ENCODE results near the gene OSBPL8. TPM values are rescaled to one million over a fixed set of nuclear protein-coding genes. Genes with fewer than 3 reads are reported as not detected.
"Not testable (repeated sequence)": the region's sequence is repeated elsewhere in the genome, so short reads cannot be mapped to it uniquely, and the experiment has no call there.

Gene OSBPL8
- total and polyA plus RNA-seq, 2 experiments from 2014 or later, result 78.0 to 124 TPM

- no peak overlapping the region for H3K4me3 Mint-ChIP-seq
- H3K27ac Mint-ChIP-seq, result no peak overlapping the region
- DNase-seq (ENCODE audit: low spot score), result no peak
- no peaks in the 10 kb centered on the region for H3F3A ChIP-seq (replicated peaks; ENCODE audit: low read depth)
- no peaks in the 10 kb centered on the region for H3K4me1 Mint-ChIP-seq
- H2AFZ ChIP-seq, result no peak overlapping the region
- peaks cover 9% of the 10 kb centered on the region; the same call in 1 of the 2 replicates for H3K4me1 ChIP-seq (ENCODE audit: insufficient read depth)
- no peaks in the 10 kb centered on the region for H3K27me3 Mint-ChIP-seq (ENCODE audit: insufficient read depth, low read depth, poor library complexity)
- H3K4me3 ChIP-seq, result no peak overlapping the region
- H3K27ac ChIP-seq (ENCODE audit: low read depth), result no peak overlapping the region
- no peak for ATAC-seq
- H4K20me1 ChIP-seq (replicated peaks; ENCODE audit: insufficient read depth), result no peaks in the 10 kb centered on the region
- H3K9me3 Mint-ChIP-seq, result 0 out of 3 replicates have a peak, but pooled peaks cover 4% of the 10 kb centered on the region
- no peaks in the 10 kb centered on the region for H3K9me2 ChIP-seq (ENCODE audit: insufficient read depth)
- peaks cover 30% of the 10 kb centered on the region for H3K79me2 ChIP-seq (replicated peaks; ENCODE audit: insufficient read depth)
- H3K4me2 ChIP-seq, result no peak overlapping the region
- TF ChIP-seq CREB1 (CRISPR knock-in tag; IDR thresholded peaks at IDR 0.05; ENCODE audit: low read depth), result no peak
- no peaks in the 10 kb centered on the region for H3K36me3 ChIP-seq (ENCODE audit: insufficient read depth)
- H3K36me3 Mint-ChIP-seq (ENCODE audit: low read depth), result 0 out of 3 replicates have a peak, but pooled peaks cover 4% of the 10 kb centered on the region
- H3K27me3 ChIP-seq (ENCODE audit: insufficient read depth), result no peaks in the 10 kb centered on the region
These were observed 81.5 kb downstream of the OSBPL8 start for GRCh38 chr12:76478045-76478444.

GRCh38 chr12:76472862-76473261, 86.7 kb downstream of the OSBPL8 start:
- not testable (repeated sequence) for H3K27me3 ChIP-seq (ENCODE audit: insufficient read depth); H3K36me3 Mint-ChIP-seq (ENCODE audit: low read depth); H3K27ac ChIP-seq (ENCODE audit: low read depth); H3K27ac Mint-ChIP-seq; H2AFZ ChIP-seq; H3K9me3 Mint-ChIP-seq; H4K20me1 ChIP-seq (replicated peaks; ENCODE audit: insufficient read depth); ATAC-seq; H3K4me1 Mint-ChIP-seq; H3F3A ChIP-seq (replicated peaks; ENCODE audit: low read depth); H3K9me2 ChIP-seq (ENCODE audit: insufficient read depth); H3K27me3 Mint-ChIP-seq (ENCODE audit: insufficient read depth, low read depth, poor library complexity); H3K4me2 ChIP-seq; H3K4me3 ChIP-seq; H3K36me3 ChIP-seq (ENCODE audit: insufficient read depth); H3K4me3 Mint-ChIP-seq
- DNase-seq (ENCODE audit: low spot score), result peak; percentile 21
- TF ChIP-seq CTCF (conservative IDR thresholded peaks at IDR 0.05; ENCODE audit: low read depth in 2 of 2), result peak; percentile 51 to 52
- H3K79me2 ChIP-seq (replicated peaks; ENCODE audit: insufficient read depth), result peaks cover 56% of the 10 kb centered on the region
- peaks cover 21% of the 10 kb centered on the region for H3K4me1 ChIP-seq (ENCODE audit: insufficient read depth)

GRCh38 chr12:76471579-76471978, 88.0 kb downstream of the OSBPL8 start:
- no peak overlapping the region for H3K4me2 ChIP-seq
- no peak overlapping the region for H3K4me3 ChIP-seq
- Mint-ChIP-seq H3K27me3 (ENCODE audit: insufficient read depth, low read depth, poor library complexity) (no peaks in the 10 kb centered on the region), H3K9me3 (0 out of 3 replicates have a peak, but pooled peaks cover 4% of the 10 kb centered on the region), H3K36me3 (ENCODE audit: low read depth) (0 out of 3 replicates have a peak, but pooled peaks cover 4% of the 10 kb centered on the region), H3K27ac (no peak overlapping the region), H3K4me3 (no peak overlapping the region), H3K4me1 (peaks cover 6% of the 10 kb centered on the region)
- H3K4me1 ChIP-seq (ENCODE audit: insufficient read depth), result peaks cover 21% of the 10 kb centered on the region
- peaks cover 51% of the 10 kb centered on the region for H3K79me2 ChIP-seq (replicated peaks; ENCODE audit: insufficient read depth)
- no peaks in the 10 kb centered on the region for H3K36me3 ChIP-seq (ENCODE audit: insufficient read depth)
- H2AFZ ChIP-seq, result no peak overlapping the region
- DNase-seq (ENCODE audit: low spot score), result no peak
- H3K27me3 ChIP-seq (ENCODE audit: insufficient read depth), result no peaks in the 10 kb centered on the region
- H3F3A ChIP-seq (replicated peaks; ENCODE audit: low read depth), result no peaks in the 10 kb centered on the region
- no peak overlapping the region for H3K27ac ChIP-seq (ENCODE audit: low read depth)
- ATAC-seq, result no peak
- H3K9me2 ChIP-seq (ENCODE audit: insufficient read depth), result no peaks in the 10 kb centered on the region; the same call in 1 of the 2 replicates
- H4K20me1 ChIP-seq (replicated peaks; ENCODE audit: insufficient read depth), result peaks cover 6% of the 10 kb centered on the region; the same call in 1 of the 2 replicates
- TF ChIP-seq EZH2phosphoT487 (IDR thresholded peaks at IDR 0.05; ENCODE audit: unreplicated experiment) (no peak), REST (IDR thresholded peaks at IDR 0.05; ENCODE audit: unreplicated experiment) (no peak), ETS1 (IDR thresholded peaks at IDR 0.05) (no peak), ZNF114 (CRISPR knock-in tag; IDR thresholded peaks at IDR 0.05) (no peak), STAT1 (IDR thresholded peaks at IDR 0.05; ENCODE audit: unreplicated experiment) (no peak), CTCF (conservative IDR thresholded peaks at IDR 0.05; ENCODE audit: low read depth in 2 of 2) (no peak), NANOG (IDR thresholded peaks at IDR 0.05; ENCODE audit: borderline replicate concordance) (no peak), EZH2 (IDR thresholded peaks at IDR 0.05; ENCODE audit: low read depth, unreplicated experiment) (no peak), POLR2AphosphoS5 (IDR thresholded peaks at IDR 0.05; ENCODE audit: low read depth) (no peak)

All from GM23338 (cell line).